ENCODE measurements around the gene TOPAZ1. TPM values are rescaled to one million over a fixed set of nuclear protein-coding genes. Genes with fewer than 3 reads are reported as not detected.

The TOPAZ1 gene
- total and polyA plus RNA-seq, 8 donors = not detected

- Histone ChIP-seq H3K4me1 (no peaks in the 10 kb centered on the region), H3K36me3 (no peaks in the 10 kb centered on the region), H3K9me3 (no peaks in the 10 kb centered on the region), H3K27ac (no peak overlapping the region), H3K4me3 (no peak overlapping the region), H3K27me3 (no peaks in the 10 kb centered on the region)
- DNase-seq = no peak
- TF ChIP-seq POLR2A (IDR thresholded peaks at IDR 0.05) = no peak
- TF ChIP-seq EP300 (IDR thresholded peaks at IDR 0.05) = no peak
- TF ChIP-seq POLR2AphosphoS5 (IDR thresholded peaks at IDR 0.05) = no peak
- TF ChIP-seq CTCF (IDR thresholded peaks at IDR 0.05) = no peak
- intact Hi-C loops (cut with DNase I; ENCODE audit: low total_unique reads) = no loop called here
Observed at GRCh38 chr3:44297255-44297654, 55.6 kb downstream of the TOPAZ1 start.

- Histone ChIP-seq H3K9me3 (no peaks in the 10 kb centered on the region), H3K4me1 (no peaks in the 10 kb centered on the region), H3K27me3 (no peaks in the 10 kb centered on the region), H3K36me3 (no peaks in the 10 kb centered on the region), H3K4me3 (no peak overlapping the region), H3K27ac (no peak overlapping the region)
- intact Hi-C loops (cut with DNase I; ENCODE audit: low total_unique reads) = no loop called here
- DNase-seq = no peak
- WGBS, 5 donors = 83 to 91% (median 86%) methylated on average over 3 of the region's 3 CpGs
- no peak for TF ChIP-seq CTCF (IDR thresholded peaks at IDR 0.05)
- TF ChIP-seq EP300 (IDR thresholded peaks at IDR 0.05) = no peak
- no peak for TF ChIP-seq POLR2A (IDR thresholded peaks at IDR 0.05)
- no peak for TF ChIP-seq POLR2AphosphoS5 (IDR thresholded peaks at IDR 0.05)
Observed at GRCh38 chr3:44301746-44302145, 60.1 kb downstream of the TOPAZ1 start.

DNA sequence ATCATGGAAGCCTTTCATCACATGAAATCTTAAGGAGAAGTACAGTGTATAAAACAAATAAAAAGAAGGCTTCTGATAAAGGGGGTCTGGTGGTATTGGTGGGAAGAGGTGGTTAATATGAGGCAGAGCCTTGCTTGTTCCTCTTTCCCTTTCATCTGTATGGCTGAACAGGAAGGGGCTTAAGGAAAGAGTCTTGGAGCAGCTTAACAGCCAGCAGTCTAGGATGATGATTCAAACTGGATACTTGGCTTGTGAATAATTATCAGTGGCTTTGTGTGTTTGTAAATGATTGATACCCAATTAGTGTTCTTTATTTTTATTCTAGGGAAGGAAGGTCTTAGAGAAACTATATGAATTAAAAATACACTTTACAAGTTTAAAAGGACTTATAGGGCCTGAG is 67.8 kb downstream of the TOPAZ1 start:
- H3K27ac ChIP-seq = no peak overlapping the region
- no peaks in the 10 kb centered on the region for H3K4me1 ChIP-seq
- no peak for DNase-seq
- TF ChIP-seq POLR2AphosphoS5 (IDR thresholded peaks at IDR 0.05) (no peak), CTCF (IDR thresholded peaks at IDR 0.05) (no peak), EP300 (IDR thresholded peaks at IDR 0.05) (no peak), POLR2A (IDR thresholded peaks at IDR 0.05) (no peak)
- H3K36me3 ChIP-seq = no peaks in the 10 kb centered on the region
- H3K4me3 ChIP-seq = no peak overlapping the region
- intact Hi-C loops (cut with DNase I; ENCODE audit: low total_unique reads) = no loop called here
- H3K9me3 ChIP-seq = no peaks in the 10 kb centered on the region
- H3K27me3 ChIP-seq = no peaks in the 10 kb centered on the region

- intact Hi-C loops (cut with DNase I; ENCODE audit: low total_unique reads) = no loop called here
- peak in 1 of 2 donors; percentile 10 for DNase-seq
Observed at GRCh38 chr3:44318891-44319311, 77.2 kb downstream of the TOPAZ1 start.

More at GRCh38 chr3:44318891-44319311, 77.2 kb downstream of the TOPAZ1 start:
- Histone ChIP-seq H3K27ac (no peak overlapping the region), H3K9me3 (no peaks in the 10 kb centered on the region), H3K36me3 (no peaks in the 10 kb centered on the region), H3K4me3 (no peak overlapping the region), H3K27me3 (peaks cover 0 to 9% (median 0%) of the 10 kb centered on the region in 3 donors), H3K4me1 (peaks cover 0 to 6% (median 4%) of the 10 kb centered on the region in 4 donors)
- TF ChIP-seq CTCF (IDR thresholded peaks at IDR 0.05) (no peak), POLR2AphosphoS5 (IDR thresholded peaks at IDR 0.05) (no peak), POLR2A (IDR thresholded peaks at IDR 0.05) (no peak), EP300 (IDR thresholded peaks at IDR 0.05) (no peak)
- 61 to 81% (median 70%) methylated on average over 8 of the region's 8 CpGs for WGBS, 5 donors

Measured in stomach (tissue), 9 donors.